PC-3 (cell line): ENCODE data around the gene ERI3. TPM values are rescaled to one million over a fixed set of nuclear protein-coding genes. Genes with fewer than 3 reads are reported as not detected.

Experiments
- ATAC-seq: fragments of 200-7000 bp; cut with Tn5 transposase; 2 replicates; pipeline ENCODE4 v1.9.1; 2020; ENCODE audit warnings: mild to moderate bottlenecking, moderate library complexity
- BruUV-seq: library from RNA; stranded (reverse); fragments of 400-500 nt; replicated peaks from 2 replicates; lab custom pipeline; 2021; lab: Mats Ljungman, UMichigan
- CTCF ChIA-PET: fragments of 300-600 bp; sonication (Branson Sonifier 250); formaldehyde crosslinking; loops from one replicate; lab custom pipeline; 2022; ENCODE audit warnings: antibody characterized with exemption; lab: Charles Lee
- POLR2A ChIA-PET: fragments of 300-600 bp; sonication (Branson Sonifier 250); formaldehyde crosslinking; loops from one replicate; lab custom pipeline; 2022; ENCODE audit warnings: antibody characterized with exemption; ENCODE audit not compliant: unreplicated experiment; lab: Charles Lee
- DNase-seq: peaks from one replicate; pipeline ENCODE4 v3.0.0-alpha.2; 2015
- H2AFZ ChIP-seq: fragments of 300-600 bp; sonication (generic); 2 replicates; pipeline ENCODE4 v1.6.0; 2016; ENCODE audit warnings: antibody characterized with exemption, low read length
- H3F3A ChIP-seq: fragments of 300-600 bp; sonication (generic); one replicate; pipeline ENCODE4 v1.6.0; 2017; ENCODE audit warnings: antibody characterized with exemption, low read length, control low read depth, mild to moderate bottlenecking; ENCODE audit not compliant: unreplicated experiment
- H3K27ac ChIP-seq: fragments of 300-600 bp; sonication (generic); 2 replicates; pipeline ENCODE4 v1.5.1; 2016; ENCODE audit warnings: mild to moderate bottlenecking, low read length
- H3K27me3 ChIP-seq: fragments of 300-600 bp; sonication (generic); 2 replicates; pipeline ENCODE4 v1.6.1; 2016; ENCODE audit warnings: low read length, mixed read lengths
- H3K36me3 ChIP-seq: fragments of 300-600 bp; sonication (generic); 2 replicates; pipeline ENCODE4 v1.6.1; 2016; ENCODE audit warnings: low read depth, mixed run types, low read length, mixed read lengths
- H3K4me1 ChIP-seq: fragments of 300-600 bp; sonication (generic); 2 replicates; pipeline ENCODE4 v1.5.1; 2016; ENCODE audit warnings: low read length; ENCODE audit not compliant: insufficient read depth
- H3K4me2 ChIP-seq: fragments of 300-600 bp; sonication (generic); 2 replicates; pipeline ENCODE4 v1.6.0; 2016; ENCODE audit warnings: low read length
- H3K4me3 ChIP-seq: fragments of 300-600 bp; sonication (generic); 2 replicates; pipeline ENCODE4 v1.5.1; 2016; ENCODE audit warnings: mild to moderate bottlenecking, low read length, mixed read lengths
- H3K79me2 ChIP-seq: fragments of 300-600 bp; sonication (generic); 2 replicates; pipeline ENCODE4 v1.6.1; 2017; ENCODE audit warnings: low read length, mixed read lengths
- H3K9ac ChIP-seq: fragments of 300-600 bp; sonication (generic); 2 replicates; pipeline ENCODE4 v1.6.0; 2016; ENCODE audit warnings: mild to moderate bottlenecking, low read length
- H3K9me2 ChIP-seq: fragments of 300-600 bp; sonication (generic); replicated peaks from 2 replicates; pipeline ENCODE4 v1.6.1; 2016; ENCODE audit warnings: mixed run types, low read length, mixed read lengths
- H3K9me3 ChIP-seq: fragments of 300-600 bp; sonication (generic); 2 replicates; pipeline ENCODE4 v1.6.1; 2016; ENCODE audit warnings: low read length, mixed read lengths
- H4K20me1 ChIP-seq: fragments of 300-600 bp; sonication (generic); 2 replicates; pipeline ENCODE4 v1.6.1; 2016; ENCODE audit warnings: low read length, mixed read lengths
- EZH2 ChIP-seq: fragments of 300-600 bp; sonication (generic); IDR thresholded peaks from one replicate; pipeline ENCODE4 v1.6.1; 2017; ENCODE audit warnings: antibody characterized with exemption, mild to moderate bottlenecking, low read length; ENCODE audit not compliant: unreplicated experiment
- EZH2phosphoT487 ChIP-seq: fragments of 300-600 bp; sonication (generic); IDR thresholded peaks from 2 replicates; pipeline ENCODE4 v1.6.1; 2018; ENCODE audit warnings: mild to moderate bottlenecking, antibody characterized with exemption, low read length, borderline replicate concordance
- intact Hi-C: fragments of 100-400 bp; cut with micrococcal nuclease; formaldehyde crosslinking; loops from 2 replicates; pipeline ENCODE4 v1.9.0; 2023
- total RNA-seq: library from RNA; depleted of rRNA; stranded (reverse); fragments of >200 nt; gene quantifications from 2 replicates; pipeline ENCODE4 v1.2.3, GENCODE V29; 2014
- TF ChIP-seq, protein P1 (sequence below): fragments of 300-600 bp; sonication (generic); conservative IDR thresholded peaks from 2 replicates; pipeline ENCODE4 v1.5.1; 2017; ENCODE audit warnings: antibody characterized with exemption, low read depth, mild to moderate bottlenecking, low read length

The ERI3 gene
- total RNA-seq, 1 experiment from 2014 or later: 138 TPM

DNA sequence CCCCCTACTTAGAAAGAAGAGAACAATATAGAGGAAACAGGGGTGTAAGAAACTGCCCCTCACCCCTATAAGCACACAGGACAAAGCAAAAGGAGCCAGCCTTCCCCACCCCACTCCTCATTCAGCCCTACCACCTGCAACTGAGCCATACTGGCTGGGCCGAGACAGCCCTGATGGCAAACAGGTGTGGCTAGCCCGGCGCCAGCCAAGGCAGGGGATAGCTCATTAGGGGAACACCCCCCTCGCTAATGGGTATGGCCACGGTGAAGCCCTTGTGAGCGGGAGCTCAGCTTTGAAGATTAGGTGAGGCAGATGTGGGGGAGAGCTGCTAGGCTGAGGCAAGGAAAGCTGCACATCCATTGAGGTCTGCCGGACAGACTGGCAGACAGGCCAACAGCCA, 65.5 kb downstream of the ERI3 start:
- no peaks in the 10 kb centered on the region for H4K20me1 ChIP-seq
- ChIA-PET CTCF (no interaction called here), POLR2A (no interaction called here)
- no TSS peak for BruUV-seq
- no peak overlapping the region for H3K4me3 ChIP-seq
- H3K9ac ChIP-seq: no peak overlapping the region
- no peak overlapping the region for H3K4me2 ChIP-seq
- no peak overlapping the region for H3K27ac ChIP-seq
- no peaks in the 10 kb centered on the region for H3K79me2 ChIP-seq
- TF ChIP-seq EZH2phosphoT487: no peak
- TF ChIP-seq EZH2: no peak
- TF ChIP-seq, protein P1, sequence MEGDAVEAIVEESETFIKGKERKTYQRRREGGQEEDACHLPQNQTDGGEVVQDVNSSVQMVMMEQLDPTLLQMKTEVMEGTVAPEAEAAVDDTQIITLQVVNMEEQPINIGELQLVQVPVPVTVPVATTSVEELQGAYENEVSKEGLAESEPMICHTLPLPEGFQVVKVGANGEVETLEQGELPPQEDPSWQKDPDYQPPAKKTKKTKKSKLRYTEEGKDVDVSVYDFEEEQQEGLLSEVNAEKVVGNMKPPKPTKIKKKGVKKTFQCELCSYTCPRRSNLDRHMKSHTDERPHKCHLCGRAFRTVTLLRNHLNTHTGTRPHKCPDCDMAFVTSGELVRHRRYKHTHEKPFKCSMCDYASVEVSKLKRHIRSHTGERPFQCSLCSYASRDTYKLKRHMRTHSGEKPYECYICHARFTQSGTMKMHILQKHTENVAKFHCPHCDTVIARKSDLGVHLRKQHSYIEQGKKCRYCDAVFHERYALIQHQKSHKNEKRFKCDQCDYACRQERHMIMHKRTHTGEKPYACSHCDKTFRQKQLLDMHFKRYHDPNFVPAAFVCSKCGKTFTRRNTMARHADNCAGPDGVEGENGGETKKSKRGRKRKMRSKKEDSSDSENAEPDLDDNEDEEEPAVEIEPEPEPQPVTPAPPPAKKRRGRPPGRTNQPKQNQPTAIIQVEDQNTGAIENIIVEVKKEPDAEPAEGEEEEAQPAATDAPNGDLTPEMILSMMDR: no peak
- no peak overlapping the region for H2AFZ ChIP-seq
- DNase-seq: no peak
- H3K9me3 ChIP-seq: no peaks in the 10 kb centered on the region
- H3K27me3 ChIP-seq: no peaks in the 10 kb centered on the region
- H3K36me3 ChIP-seq: no peaks in the 10 kb centered on the region; the same call in 1 of the 2 replicates
- no peaks in the 10 kb centered on the region for H3K4me1 ChIP-seq
- intact Hi-C loops: no loop called here
- H3F3A ChIP-seq: no peaks in the 10 kb centered on the region
- no peak for ATAC-seq
- H3K9me2 ChIP-seq: no peaks in the 10 kb centered on the region

DNA sequence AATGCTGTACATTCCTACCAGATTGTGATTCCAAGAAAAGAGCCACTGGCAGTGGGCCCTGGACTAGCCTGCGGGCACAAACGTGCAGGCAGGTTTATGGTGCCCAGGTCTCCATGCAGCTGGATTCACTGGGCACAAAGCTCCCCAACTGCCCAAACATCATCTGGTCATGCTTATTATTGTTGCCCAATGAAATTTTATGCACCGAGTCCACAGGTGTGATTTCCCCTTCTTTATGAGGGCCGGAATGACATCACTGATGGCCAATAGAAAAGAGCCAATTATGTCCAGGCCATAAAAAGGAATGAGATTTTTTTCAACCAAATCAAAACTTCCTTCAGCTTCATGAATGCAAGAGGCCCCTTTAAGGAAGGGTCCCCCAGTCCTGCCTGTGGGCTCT, 66.2 kb downstream of the ERI3 start:
- ChIA-PET POLR2A (no interaction called here), CTCF (no interaction called here)
- Histone ChIP-seq H3K27me3 (no peaks in the 10 kb centered on the region), H3K4me1 (peaks cover 6% of the 10 kb centered on the region), H3K36me3 (no peaks in the 10 kb centered on the region; the same call in 1 of the 2 replicates), H3K27ac (no peak overlapping the region), H3K9me2 (no peaks in the 10 kb centered on the region), H3K9me3 (no peaks in the 10 kb centered on the region), H3K9ac (no peak overlapping the region), H2AFZ (no peak overlapping the region), H3K4me3 (no peak overlapping the region), H3K79me2 (no peaks in the 10 kb centered on the region), H3F3A (no peaks in the 10 kb centered on the region), H4K20me1 (no peaks in the 10 kb centered on the region), H3K4me2 (no peak overlapping the region)
- BruUV-seq: no TSS peak
- TF ChIP-seq EZH2 (no peak), EZH2phosphoT487 (no peak)
- TF ChIP-seq, protein P1: no peak
- ATAC-seq (no peak), DNase-seq (no peak)
- intact Hi-C loops: no loop called here

DNA sequence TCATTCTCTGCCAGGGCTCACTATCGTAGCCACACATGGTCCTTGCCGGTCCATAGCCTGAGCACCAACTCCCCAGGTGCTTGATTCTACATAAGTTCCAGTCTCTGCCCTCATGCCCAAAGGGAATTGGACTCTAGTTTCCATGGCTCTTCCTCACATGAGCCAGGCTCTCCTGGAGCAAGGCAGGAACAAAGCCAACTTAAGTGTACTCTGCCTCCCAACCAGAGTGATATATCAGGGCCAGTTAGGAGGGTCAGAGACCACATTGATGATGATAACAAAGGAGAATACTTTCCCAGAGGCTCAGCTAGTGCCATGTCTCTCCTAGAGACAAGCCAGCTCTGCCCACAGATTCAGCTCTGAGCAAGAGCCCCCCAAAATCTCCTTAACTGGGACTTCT, 70.9 kb downstream of the ERI3 start:
- peaks cover 16% of the 10 kb centered on the region for H3K36me3 ChIP-seq
- TF ChIP-seq EZH2phosphoT487 (no peak), EZH2 (no peak)
- TF ChIP-seq, protein P1: no peak
- no peaks in the 10 kb centered on the region for H3F3A ChIP-seq
- H3K4me1 ChIP-seq: peaks cover 18% of the 10 kb centered on the region
- H3K9me2 ChIP-seq: no peaks in the 10 kb centered on the region
- no TSS peak for BruUV-seq
- DNase-seq (no peak), ATAC-seq (no peak)
- H3K27ac ChIP-seq: peak overlapping the region; percentile 66
- no peaks in the 10 kb centered on the region for H3K9me3 ChIP-seq
- no peak overlapping the region for H3K9ac ChIP-seq
- intact Hi-C loops: loop anchor here (5.0 kb wide), 1 partner anchor 43 kb away; no protein-coding TSS in a partner anchor
- H2AFZ ChIP-seq: no peak overlapping the region
- H4K20me1 ChIP-seq: 0 out of 2 replicates have a peak, but pooled peaks cover 3% of the 10 kb centered on the region
- ChIA-PET CTCF (no interaction called here), POLR2A (no interaction called here)
- no peak overlapping the region for H3K4me3 ChIP-seq
- H3K4me2 ChIP-seq: peak overlapping the region; percentile 41; the same call in 1 of the 2 replicates
- no peaks in the 10 kb centered on the region for H3K79me2 ChIP-seq
- H3K27me3 ChIP-seq: no peaks in the 10 kb centered on the region
